Astrocyte (in vitro differentiated cells and primary cell): ENCODE measurements around the gene ATXN7.

Experiments
- EZH2 ChIP-seq: IDR thresholded peaks from 2 replicates; pipeline ENCODE4 v1.6.1; 2012; ENCODE audit warnings: mild to moderate bottlenecking, low read length, inconsistent platforms; ENCODE audit not compliant: insufficient read depth
- TF ChIP-seq, protein P1 (sequence below): IDR thresholded peaks from 2 replicates; pipeline ENCODE4 v1.5.1; 2011; ENCODE audit warnings: low read depth, mild to moderate bottlenecking, inconsistent platforms, low read length, moderate library complexity; ENCODE audit not compliant: insufficient read depth

- TF ChIP-seq, protein P1, sequence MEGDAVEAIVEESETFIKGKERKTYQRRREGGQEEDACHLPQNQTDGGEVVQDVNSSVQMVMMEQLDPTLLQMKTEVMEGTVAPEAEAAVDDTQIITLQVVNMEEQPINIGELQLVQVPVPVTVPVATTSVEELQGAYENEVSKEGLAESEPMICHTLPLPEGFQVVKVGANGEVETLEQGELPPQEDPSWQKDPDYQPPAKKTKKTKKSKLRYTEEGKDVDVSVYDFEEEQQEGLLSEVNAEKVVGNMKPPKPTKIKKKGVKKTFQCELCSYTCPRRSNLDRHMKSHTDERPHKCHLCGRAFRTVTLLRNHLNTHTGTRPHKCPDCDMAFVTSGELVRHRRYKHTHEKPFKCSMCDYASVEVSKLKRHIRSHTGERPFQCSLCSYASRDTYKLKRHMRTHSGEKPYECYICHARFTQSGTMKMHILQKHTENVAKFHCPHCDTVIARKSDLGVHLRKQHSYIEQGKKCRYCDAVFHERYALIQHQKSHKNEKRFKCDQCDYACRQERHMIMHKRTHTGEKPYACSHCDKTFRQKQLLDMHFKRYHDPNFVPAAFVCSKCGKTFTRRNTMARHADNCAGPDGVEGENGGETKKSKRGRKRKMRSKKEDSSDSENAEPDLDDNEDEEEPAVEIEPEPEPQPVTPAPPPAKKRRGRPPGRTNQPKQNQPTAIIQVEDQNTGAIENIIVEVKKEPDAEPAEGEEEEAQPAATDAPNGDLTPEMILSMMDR: no peak
- no peak for TF ChIP-seq EZH2
Measured at GRCh38 chr3:63945558-63946096, 82.0 kb downstream of the ATXN7 start.
